IPS DF 6.9 (cell line): ENCODE data around the gene FDXR.

Source experiments
- DNase-seq: peaks from one replicate; pipeline ENCODE4 v3.0.0-alpha.2; 2013; ENCODE audit warnings: low read depth, low spot score
- H3K27ac ChIP-seq: one replicate; pipeline ENCODE4 v1.5.1; 2013; ENCODE audit warnings: low read length, control low read depth
- H3K27me3 ChIP-seq: 2 replicates; pipeline ENCODE4 v1.6.1; 2013; ENCODE audit warnings: mild to moderate bottlenecking, low read length; ENCODE audit not compliant: control insufficient read depth, insufficient read depth
- H3K36me3 ChIP-seq: 2 replicates; pipeline ENCODE4 v1.6.1; 2013; ENCODE audit warnings: low read length; ENCODE audit not compliant: control insufficient read depth, insufficient read depth
- H3K4me1 ChIP-seq: 2 replicates; pipeline ENCODE4 v1.6.1; 2013; ENCODE audit warnings: low read length; ENCODE audit not compliant: control insufficient read depth, insufficient read depth
- H3K4me3 ChIP-seq: 2 replicates; pipeline ENCODE4 v1.5.1; 2013; ENCODE audit warnings: mild to moderate bottlenecking, low read length
- H3K9me3 ChIP-seq: 2 replicates; pipeline ENCODE4 v1.6.1; 2013; ENCODE audit warnings: low read length, inconsistent platforms; ENCODE audit not compliant: control insufficient read depth, insufficient read depth
- WGBS: extraction: QIAGEN DNeasy Blood & Tissue Kit; methylation state at CpG from one replicate; pipeline ENCODE4 v1.1.7; 2013; ENCODE audit warnings: mixed read lengths, missing lambda C conversion rate; ENCODE audit not compliant: insufficient read length, insufficient coverage; 5-methylcytosine and 5-hydroxymethylcytosine counted together

Gene FDXR

DNA sequence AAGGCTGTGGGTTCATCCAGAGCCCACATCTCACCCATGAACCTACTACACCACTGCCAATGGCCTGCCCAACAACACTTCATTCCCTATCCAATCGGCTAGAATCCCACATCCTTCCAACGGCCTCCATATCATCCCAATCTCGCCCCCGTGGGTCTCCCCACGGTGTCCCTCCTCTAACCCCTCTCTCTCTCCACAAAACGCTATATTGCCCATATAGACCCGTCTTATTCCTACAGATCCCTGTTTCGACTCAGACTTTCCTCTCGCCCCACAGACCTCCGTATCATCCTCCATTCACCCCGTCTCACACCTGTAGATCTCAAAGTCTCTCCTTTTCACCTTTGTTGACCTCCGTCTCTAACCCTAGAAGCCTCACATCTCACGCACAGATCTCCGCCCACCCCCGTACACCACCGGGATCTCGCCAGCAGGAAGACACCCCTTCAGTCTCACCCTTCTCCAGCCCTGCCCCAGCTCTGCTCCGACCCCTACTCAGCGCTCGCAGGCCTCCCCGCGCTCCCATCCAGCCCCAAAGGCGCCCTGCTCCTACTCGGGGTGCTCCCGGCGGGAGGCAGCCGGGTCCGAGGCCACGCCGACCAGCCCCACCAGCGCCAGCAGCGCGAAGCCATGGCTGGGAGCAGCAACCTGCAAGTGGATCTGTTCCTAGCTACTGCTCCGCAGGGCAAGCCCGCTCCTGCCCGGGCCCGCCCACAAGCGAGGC, at the start of gene FDXR:
Gene FDXR (minus strand): TSS at position 682 of the 724 bp plus-strand sequence. CDS start 50 bp downstream, at position 632.
- no peak within 1 kb of the TSS for H3K27ac ChIP-seq
- no CpG with 5 or more reads among the region's 38 CpGs for WGBS
- H3K4me1 ChIP-seq: peaks cover 3% of the 10 kb centered on the region; the same call in 1 of the 2 replicates
- H3K9me3 ChIP-seq: no peaks in the 10 kb centered on the region
- peak within 1 kb of the TSS; percentile 88 for H3K4me3 ChIP-seq
- no peaks in the 10 kb centered on the region for H3K36me3 ChIP-seq
- no peaks in the 10 kb centered on the region for H3K27me3 ChIP-seq
- no peak for DNase-seq

DNA sequence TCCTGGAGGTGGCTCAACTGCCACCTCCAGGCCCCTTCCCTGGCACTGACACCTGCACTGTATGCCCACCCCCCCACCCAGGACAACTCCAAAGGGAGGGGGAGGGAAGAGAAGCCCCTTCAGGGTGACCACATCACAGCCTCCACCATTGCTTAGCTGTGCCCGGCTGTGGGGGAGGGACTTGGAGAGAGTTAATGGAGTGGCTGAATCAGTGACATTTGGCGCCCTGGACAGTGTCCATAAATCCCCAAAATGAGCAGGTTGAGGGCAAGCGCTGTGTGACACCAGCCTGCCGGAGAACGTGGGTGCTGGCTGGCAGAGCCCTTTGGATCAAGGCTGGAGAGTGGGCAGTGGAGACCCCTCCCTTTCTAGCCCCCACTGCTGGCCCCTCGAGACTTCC, 49.4 kb upstream of the FDXR start:
- WGBS: no CpG with 5 or more reads among the region's 6 CpGs
- Histone ChIP-seq H3K36me3 (no peaks in the 10 kb centered on the region; the same call in 1 of the 2 replicates), H3K27me3 (peaks cover 40% of the 10 kb centered on the region), H3K4me1 (peaks cover 10% of the 10 kb centered on the region), H3K27ac (no peak overlapping the region), H3K4me3 (no peak overlapping the region), H3K9me3 (no peaks in the 10 kb centered on the region)
- DNase-seq: no peak

DNA sequence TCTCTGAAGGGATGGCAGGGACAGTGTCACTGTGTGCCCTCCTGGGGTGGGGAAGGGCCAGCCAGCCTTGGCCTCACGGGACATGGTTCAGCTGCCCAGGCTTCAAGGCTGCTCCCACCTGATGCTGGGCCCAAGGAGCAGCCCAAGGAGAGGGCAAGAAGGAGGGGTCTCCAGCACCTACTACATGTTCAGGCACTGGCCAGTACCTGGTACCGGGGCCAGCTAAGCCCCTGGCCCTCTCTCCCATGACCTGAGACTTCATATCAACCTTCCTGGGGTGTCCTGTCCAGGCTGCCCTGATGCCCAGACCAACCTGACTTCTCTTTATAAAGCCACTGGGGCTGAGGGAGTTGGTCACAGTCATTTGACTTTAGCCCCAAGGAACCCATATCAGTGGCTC, 49.0 kb upstream of the FDXR start:
- DNase-seq: no peak
- no peaks in the 10 kb centered on the region for H3K9me3 ChIP-seq
- H3K4me1 ChIP-seq: peaks cover 10% of the 10 kb centered on the region
- H3K27me3 ChIP-seq: peaks cover 37% of the 10 kb centered on the region
- H3K36me3 ChIP-seq: no peaks in the 10 kb centered on the region; the same call in 1 of the 2 replicates
- no peak overlapping the region for H3K27ac ChIP-seq
- WGBS: no CpG with 5 or more reads among the region's 2 CpGs
- H3K4me3 ChIP-seq: no peak overlapping the region

GRCh38 chr17:74921026-74921681, 48.4 kb upstream of the FDXR start:
- Histone ChIP-seq H3K9me3 (no peaks in the 10 kb centered on the region), H3K4me3 (no peak overlapping the region), H3K4me1 (peaks cover 10% of the 10 kb centered on the region), H3K27ac (no peak overlapping the region), H3K27me3 (peaks cover 35% of the 10 kb centered on the region), H3K36me3 (no peaks in the 10 kb centered on the region; the same call in 1 of the 2 replicates)
- no CpG with 5 or more reads among the region's 19 CpGs for WGBS
- no peak for DNase-seq

- Histone ChIP-seq H3K9me3 (no peaks in the 10 kb centered on the region), H3K4me3 (no peak overlapping the region), H3K27ac (no peak overlapping the region), H3K36me3 (no peaks in the 10 kb centered on the region; the same call in 1 of the 2 replicates), H3K27me3 (peaks cover 29% of the 10 kb centered on the region), H3K4me1 (peaks cover 10% of the 10 kb centered on the region)
- no peak for DNase-seq
- no CpG with 5 or more reads among the region's 6 CpGs for WGBS
These were observed 47.8 kb upstream of the FDXR start for GRCh38 chr17:74920642-74921025.

GRCh38 chr17:74920306-74920620, 47.5 kb upstream of the FDXR start:
- H3K27me3 ChIP-seq: peaks cover 26% of the 10 kb centered on the region
- H3K4me1 ChIP-seq: peaks cover 10% of the 10 kb centered on the region
- no peaks in the 10 kb centered on the region; the same call in 1 of the 2 replicates for H3K36me3 ChIP-seq
- H3K9me3 ChIP-seq: no peaks in the 10 kb centered on the region
- WGBS: no CpG with 5 or more reads among the region's 27 CpGs
- H3K4me3 ChIP-seq: no peak overlapping the region
- H3K27ac ChIP-seq: no peak overlapping the region
- no peak for DNase-seq

DNA sequence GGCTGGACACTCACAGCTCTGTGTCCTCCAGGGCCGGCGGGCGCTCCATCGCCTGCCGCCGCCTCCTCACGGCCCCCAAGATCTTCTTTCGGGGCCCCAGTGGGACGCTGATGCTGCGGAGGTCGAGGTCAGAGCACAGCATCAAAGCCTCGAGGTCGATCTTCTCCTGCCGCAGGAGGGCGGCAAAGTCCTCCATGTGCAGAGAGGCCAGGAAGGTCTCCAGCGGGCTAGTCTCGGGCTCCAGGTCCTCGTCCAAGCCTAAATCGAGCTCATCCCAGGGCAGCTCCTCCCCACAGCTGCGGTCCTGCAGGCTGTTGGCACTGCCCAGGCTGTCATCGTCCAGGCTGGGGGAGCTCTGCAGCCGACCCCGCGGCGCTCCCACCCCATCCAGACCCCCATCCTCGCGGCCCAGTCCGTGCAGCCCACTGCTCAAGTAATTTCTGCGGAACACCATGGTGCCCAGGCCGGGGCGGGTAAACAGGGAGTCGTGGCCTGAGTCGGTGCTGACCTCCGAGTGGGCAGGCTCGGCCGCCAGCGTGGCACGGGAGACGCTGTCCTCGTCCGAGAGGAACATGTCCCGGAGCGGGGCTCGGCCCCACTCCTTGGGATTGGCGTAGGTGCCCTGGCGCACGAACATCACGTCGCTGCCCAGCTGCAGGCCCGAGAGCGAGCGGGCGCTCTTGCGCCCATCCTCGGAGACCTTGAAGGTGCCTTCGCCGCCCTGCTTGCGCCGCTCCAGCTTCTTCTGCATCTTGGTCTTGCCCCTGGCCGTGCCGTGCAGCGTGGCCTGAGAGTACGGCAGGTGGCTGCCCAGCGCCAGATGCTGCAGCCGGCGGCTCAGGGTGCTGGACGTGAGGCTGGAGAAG, 46.9 kb upstream of the FDXR start:
- Histone ChIP-seq H3K9me3 (no peaks in the 10 kb centered on the region), H3K4me3 (no peak overlapping the region), H3K27me3 (peaks cover 20% of the 10 kb centered on the region), H3K36me3 (no peaks in the 10 kb centered on the region; the same call in 1 of the 2 replicates), H3K27ac (no peak overlapping the region), H3K4me1 (peaks cover 9% of the 10 kb centered on the region)
- no CpG with 5 or more reads among the region's 67 CpGs for WGBS
- peak; percentile 22 for DNase-seq

DNA sequence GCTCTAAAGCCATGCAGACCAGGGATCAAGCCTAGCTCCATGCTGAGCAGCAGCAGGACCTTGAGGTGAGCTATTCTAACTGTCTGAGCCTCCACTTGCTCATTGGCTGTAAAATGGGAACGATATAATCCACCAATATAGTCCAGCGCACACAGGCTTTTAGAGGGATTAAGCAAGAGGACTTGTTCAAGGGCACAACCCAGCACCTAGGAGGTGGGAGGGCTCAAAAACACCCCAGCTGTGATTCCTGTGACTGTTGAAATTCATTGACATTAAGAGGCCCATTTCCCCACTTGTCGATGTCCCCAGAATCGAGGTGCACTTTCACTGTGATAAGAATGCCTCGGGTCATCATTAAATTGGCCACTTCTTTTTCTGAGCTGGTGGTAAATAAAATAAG, 46.1 kb upstream of the FDXR start:
- Histone ChIP-seq H3K9me3 (no peaks in the 10 kb centered on the region), H3K27ac (no peak overlapping the region), H3K4me3 (no peak overlapping the region), H3K36me3 (no peaks in the 10 kb centered on the region; the same call in 1 of the 2 replicates), H3K27me3 (peaks cover 12% of the 10 kb centered on the region), H3K4me1 (peaks cover 8% of the 10 kb centered on the region)
- WGBS: no CpG with 5 or more reads among the region's 5 CpGs
- DNase-seq: no peak

DNA sequence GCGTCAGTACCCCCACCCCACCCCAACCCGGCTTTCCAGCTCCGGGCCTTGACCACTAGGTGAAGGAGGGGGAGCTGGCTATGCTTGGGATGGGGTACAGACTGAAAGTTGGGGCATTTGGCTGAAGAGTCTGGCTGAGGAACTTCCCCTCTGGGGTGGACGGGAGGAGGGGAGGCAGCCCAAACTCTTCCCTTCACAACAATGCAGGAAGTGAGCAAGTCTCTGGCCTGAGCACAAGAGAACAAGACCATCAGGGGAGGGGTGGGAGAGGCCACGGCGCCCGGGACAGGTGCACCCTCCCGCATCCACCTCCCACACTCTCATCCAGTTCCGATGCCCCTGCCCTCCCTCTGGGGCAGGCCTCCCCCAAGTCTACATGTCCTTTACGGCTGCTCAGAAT, 44.6 kb upstream of the FDXR start:
- peaks cover 3% of the 10 kb centered on the region for H3K27me3 ChIP-seq
- no peak for DNase-seq
- no peak overlapping the region for H3K4me3 ChIP-seq
- H3K27ac ChIP-seq: no peak overlapping the region
- H3K4me1 ChIP-seq: peaks cover 8% of the 10 kb centered on the region
- no peaks in the 10 kb centered on the region for H3K36me3 ChIP-seq
- no peaks in the 10 kb centered on the region for H3K9me3 ChIP-seq
- WGBS: no CpG with 5 or more reads among the region's 10 CpGs

DNA sequence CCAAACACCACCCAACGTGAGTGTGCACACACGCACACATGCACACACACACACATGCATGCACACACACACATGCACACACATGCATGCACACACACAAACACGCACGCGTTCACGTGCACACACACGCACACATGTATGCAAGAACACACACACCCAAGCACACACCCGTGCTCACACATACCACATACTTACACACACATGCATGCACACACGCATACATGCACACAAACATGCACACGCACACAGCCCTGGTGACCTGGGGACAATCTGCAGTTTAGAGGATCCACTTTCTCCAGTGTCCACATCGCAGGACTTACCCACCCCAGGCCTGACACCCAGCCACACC, 44.0 kb upstream of the FDXR start:
- no peaks in the 10 kb centered on the region for H3K27me3 ChIP-seq
- no CpG with 5 or more reads among the region's 11 CpGs for WGBS
- no peak overlapping the region for H3K27ac ChIP-seq
- H3K4me3 ChIP-seq: no peak overlapping the region
- H3K9me3 ChIP-seq: no peaks in the 10 kb centered on the region
- H3K36me3 ChIP-seq: no peaks in the 10 kb centered on the region
- H3K4me1 ChIP-seq: peaks cover 8% of the 10 kb centered on the region
- DNase-seq: no peak
